B cell (primary cell): ENCODE measurements around the gene PARD3. TPM values are rescaled to one million over a fixed set of nuclear protein-coding genes. Genes with fewer than 3 reads are reported as not detected.

Experiments
- ATAC-seq: fragments of 200-7000 bp; cut with Tn5 transposase; one replicate; pipeline ENCODE4 v1.10.0; 2021; ENCODE audit warnings: low read depth, mild to moderate bottlenecking, moderate number of reproducible peaks, moderate library complexity
- CTCF ChIA-PET: fragments of 350-600 bp; sonication (Branson Sonifier 250); formaldehyde crosslinking; loops from one replicate; lab custom pipeline; 2021; ENCODE audit warnings: antibody characterized with exemption, inconsistent platforms; lab: Charles Lee
- POLR2A ChIA-PET: fragments of 350-600 bp; sonication (Branson Sonifier 250); formaldehyde crosslinking; loops from one replicate; lab custom pipeline; 2021; ENCODE audit warnings: antibody characterized with exemption; lab: Charles Lee
- DNase-seq: peaks from one replicate; pipeline ENCODE4 v3.0.0; 2013
- H2AFZ ChIP-seq: 2 replicates; pipeline ENCODE4 v1.6.1; 2012; ENCODE audit warnings: mild to moderate bottlenecking, low read depth, low read length; ENCODE audit not compliant: insufficient read depth, poor library complexity, severe bottlenecking
- H3K27ac ChIP-seq, 2 donors: 1 replicate in 1 of 2; 2 replicates in 1 of 2; pipeline ENCODE4 v1.5.1; 2012 to 2013; ENCODE audit warnings: low read length in 2 of 2, mild to moderate bottlenecking in 2 of 2, moderate library complexity in 1 of 2
- H3K27me3 ChIP-seq, 4 experiments: fragments of 200-600 bp in 1 of 4; sonication (generic) in 1 of 4; replicated peaks in 1 of 4; 1 replicate in 2 of 4; 2 replicates in 2 of 4; pipeline versions ENCODE4 v1.6.1 to v1.7.0; 2013 to 2016; ENCODE audit warnings: low read length in 3 of 4, mild to moderate bottlenecking in 2 of 4, mixed read lengths in 1 of 4, moderate library complexity in 1 of 4; ENCODE audit not compliant: insufficient read depth in 4 of 4, control insufficient read depth in 3 of 4; ENCODE audit errors: control extremely low read depth in 1 of 4
- H3K36me3 ChIP-seq, 2 experiments: replicated peaks in 1 of 2; 1 replicate in 1 of 2; 2 replicates in 1 of 2; pipeline versions ENCODE4 v1.6.1 to v1.7.1; 2013; ENCODE audit warnings: low read length in 1 of 2; ENCODE audit not compliant: insufficient read depth in 2 of 2, control insufficient read depth in 1 of 2; ENCODE audit errors: control extremely low read depth in 1 of 2, extremely low read depth in 1 of 2
- H3K4me1 ChIP-seq, 2 donors: fragments of 200-600 bp in 1 of 2; sonication (generic) in 1 of 2; 1 replicate in 1 of 2; 2 replicates in 1 of 2; pipeline versions ENCODE4 v1.5.1 to v1.6.1; 2013 to 2017; ENCODE audit warnings: low read length in 2 of 2; ENCODE audit not compliant: control insufficient read depth in 2 of 2, insufficient read depth in 2 of 2
- H3K4me2 ChIP-seq: replicated peaks from 2 replicates; pipeline ENCODE3; 2012; ENCODE audit warnings: mild to moderate bottlenecking, low read depth, low read length; ENCODE audit not compliant: poor library complexity, severe bottlenecking
- H3K4me3 ChIP-seq, 5 experiments: fragments of 200-600 bp in 1 of 5; sonication (generic) in 1 of 5; 1 replicate in 3 of 5; 2 replicates in 2 of 5; pipeline versions ENCODE4 v1.5.1 to v1.7.0; 2011 to 2016; ENCODE audit warnings: low read length in 4 of 5, mild to moderate bottlenecking in 4 of 5, low read depth in 2 of 5, control low read depth in 1 of 5, moderate library complexity in 1 of 5; ENCODE audit not compliant: insufficient read depth in 1 of 5; ENCODE audit errors: control extremely low read depth in 1 of 5, extremely low read depth in 1 of 5
- H3K79me2 ChIP-seq: fragments of 200-600 bp; sonication (generic); one replicate; pipeline ENCODE4 v1.6.0; 2016; ENCODE audit warnings: low read length; ENCODE audit not compliant: control insufficient read depth, insufficient read depth
- H3K9ac ChIP-seq: fragments of 200-600 bp; sonication (generic); 2 replicates; pipeline ENCODE4 v1.6.1; 2017; ENCODE audit warnings: mild to moderate bottlenecking, low read length, moderate library complexity
- H3K9me3 ChIP-seq, 3 donors: one replicate each; pipeline versions ENCODE4 v1.6.1 to v1.7.1; 2013; ENCODE audit warnings: low read length in 2 of 3; ENCODE audit not compliant: control insufficient read depth in 2 of 3, insufficient read depth in 1 of 3; ENCODE audit errors: control extremely low read depth in 1 of 3
- H4K20me1 ChIP-seq: 2 replicates; pipeline ENCODE4 v1.6.0; 2012; ENCODE audit warnings: mild to moderate bottlenecking, low read length; ENCODE audit not compliant: insufficient read depth, control insufficient read depth, poor library complexity, severe bottlenecking
- H3K27ac Mint-ChIP-seq: one replicate; pipeline ENCODE4 v1.8.0; 2021; ENCODE audit warnings: mixed read lengths
- H3K27me3 Mint-ChIP-seq: one replicate; pipeline ENCODE4 v1.8.0; 2021; ENCODE audit warnings: mixed read lengths
- H3K4me1 Mint-ChIP-seq: one replicate; pipeline ENCODE4 v1.8.0; 2021; ENCODE audit warnings: mixed read lengths
- H3K4me3 Mint-ChIP-seq: one replicate; pipeline ENCODE4 v1.8.0; 2021; ENCODE audit warnings: mixed read lengths
- H3K9me3 Mint-ChIP-seq: one replicate; pipeline ENCODE4 v1.8.0; 2022; ENCODE audit warnings: mixed read lengths; ENCODE audit not compliant: insufficient read depth
- EZH2 ChIP-seq: IDR thresholded peaks from 2 replicates; pipeline ENCODE4 v1.6.1; 2012; ENCODE audit warnings: borderline replicate concordance, low read depth, mild to moderate bottlenecking, moderate library complexity, low read length; ENCODE audit not compliant: insufficient read depth, poor library complexity, severe bottlenecking
- WGBS: methylation state at CpG from one replicate; pipeline ENCODE4 v1.1.5; 2013; ENCODE audit warnings: missing lambda C conversion rate; ENCODE audit not compliant: insufficient coverage; 5-methylcytosine and 5-hydroxymethylcytosine counted together
- intact Hi-C: fragments of 100-400 bp; cut with micrococcal nuclease; formaldehyde crosslinking; loops from one replicate; pipeline ENCODE4 v1.10.0; 2022
- polyA plus RNA-seq: library from polyadenylated mRNA; depleted of rRNA; stranded (reverse); fragments of >200 nt; gene quantifications from 2 replicates; pipeline ENCODE4 v1.2.3, GENCODE V29; 2012
- total RNA-seq, 2 donors: library from RNA; stranded (reverse); fragments of 120-200 nt in 1 of 2; gene quantifications; 1 replicate in 1 of 2; 2 replicates in 1 of 2; pipeline versions ENCODE4 v1.2.3 to v1.2.4, GENCODE V29; 2013 to 2022
- TF ChIP-seq, protein P1 (sequence below): fragments of 200-600 bp; IDR thresholded peaks from one replicate; pipeline ENCODE4 v1.8.0; 2022; ENCODE audit warnings: antibody characterized with exemption, mild to moderate bottlenecking

Gene PARD3
- total and polyA plus RNA-seq, 2 donors (not counting 1 experiment from before 2014, with no cell fraction given) = not detected

- no peaks in the 10 kb centered on the region for H4K20me1 ChIP-seq
- H3K79me2 ChIP-seq = no peaks in the 10 kb centered on the region
- intact Hi-C loops = no loop called here
- 0% methylated on average over 1 of the region's 5 CpGs for whole genome bisulfite sequencing
- POLR2A ChIA-PET = no interaction called here
- H3K36me3 ChIP-seq = no peaks in the 10 kb centered on the region
- DNase-seq (no peak), ATAC-seq (no peak)
- no peak overlapping the region for H3K9ac ChIP-seq
- H3K9me3 Mint-ChIP-seq = no peaks in the 10 kb centered on the region
- H2AFZ ChIP-seq = no peak overlapping the region
- H3K27me3 ChIP-seq = no peaks in the 10 kb centered on the region
- H3K4me1 ChIP-seq = no peaks in the 10 kb centered on the region
- CTCF ChIA-PET = no interaction called here
- no peak overlapping the region for H3K27ac Mint-ChIP-seq
- no peaks in the 10 kb centered on the region for H3K4me1 Mint-ChIP-seq
- no peak overlapping the region for H3K4me3 ChIP-seq
- H3K27ac ChIP-seq = no peak overlapping the region
- TF ChIP-seq EZH2 = no peak
- TF ChIP-seq, protein P1, sequence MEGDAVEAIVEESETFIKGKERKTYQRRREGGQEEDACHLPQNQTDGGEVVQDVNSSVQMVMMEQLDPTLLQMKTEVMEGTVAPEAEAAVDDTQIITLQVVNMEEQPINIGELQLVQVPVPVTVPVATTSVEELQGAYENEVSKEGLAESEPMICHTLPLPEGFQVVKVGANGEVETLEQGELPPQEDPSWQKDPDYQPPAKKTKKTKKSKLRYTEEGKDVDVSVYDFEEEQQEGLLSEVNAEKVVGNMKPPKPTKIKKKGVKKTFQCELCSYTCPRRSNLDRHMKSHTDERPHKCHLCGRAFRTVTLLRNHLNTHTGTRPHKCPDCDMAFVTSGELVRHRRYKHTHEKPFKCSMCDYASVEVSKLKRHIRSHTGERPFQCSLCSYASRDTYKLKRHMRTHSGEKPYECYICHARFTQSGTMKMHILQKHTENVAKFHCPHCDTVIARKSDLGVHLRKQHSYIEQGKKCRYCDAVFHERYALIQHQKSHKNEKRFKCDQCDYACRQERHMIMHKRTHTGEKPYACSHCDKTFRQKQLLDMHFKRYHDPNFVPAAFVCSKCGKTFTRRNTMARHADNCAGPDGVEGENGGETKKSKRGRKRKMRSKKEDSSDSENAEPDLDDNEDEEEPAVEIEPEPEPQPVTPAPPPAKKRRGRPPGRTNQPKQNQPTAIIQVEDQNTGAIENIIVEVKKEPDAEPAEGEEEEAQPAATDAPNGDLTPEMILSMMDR = no peak
- no peaks in the 10 kb centered on the region for H3K27me3 Mint-ChIP-seq
- no peaks in the 10 kb centered on the region for H3K9me3 ChIP-seq
- no peak overlapping the region for H3K4me3 Mint-ChIP-seq
- H3K4me2 ChIP-seq = no peak overlapping the region
These were observed 12.4 kb downstream of the PARD3 start for GRCh38 chr10:34802692-34803091.

GRCh38 chr10:34801097-34801733 lies 13.9 kb downstream of the PARD3 start:
- Histone ChIP-seq H3K4me2 (no peak overlapping the region), H3K9me3 (no peaks in the 10 kb centered on the region), H3K9ac (no peak overlapping the region), H3K27me3 (no peaks in the 10 kb centered on the region), H3K4me3 (no peak overlapping the region), H3K36me3 (no peaks in the 10 kb centered on the region), H2AFZ (no peak overlapping the region), H3K4me1 (no peaks in the 10 kb centered on the region), H3K27ac (no peak overlapping the region), H4K20me1 (no peaks in the 10 kb centered on the region), H3K79me2 (no peaks in the 10 kb centered on the region)
- no peaks in the 10 kb centered on the region for H3K4me1 Mint-ChIP-seq
- CTCF ChIA-PET = interaction anchor here (0.5 kb wide), 1 partner anchor 305 kb away, joined by 3 read pairs; no protein-coding TSS in a partner anchor
- POLR2A ChIA-PET = no interaction called here
- no peaks in the 10 kb centered on the region for H3K9me3 Mint-ChIP-seq
- DNase-seq (no peak), ATAC-seq (no peak)
- no peak overlapping the region for H3K27ac Mint-ChIP-seq
- 100% methylated on average over 1 of the region's 7 CpGs for WGBS
- H3K27me3 Mint-ChIP-seq = no peaks in the 10 kb centered on the region
- intact Hi-C loops = no loop called here
- no peak for TF ChIP-seq EZH2
- TF ChIP-seq, protein P1 = no peak
- no peak overlapping the region for H3K4me3 Mint-ChIP-seq
